DMS79 treated with DMSO at 0.1 percent for 48 hours (cell line): Measurements from ENCODE around the gene AUTS2.
"Not testable (repeated sequence)": the region's sequence is repeated elsewhere in the genome, so short reads cannot be mapped to it uniquely, and the experiment has no call there.

Source experiments
- DNase-seq: peaks from one replicate; lab custom pipeline; 2025; lab: John Stamatoyannopoulos, UW

Gene AUTS2

GRCh38 chr7:70582927-70583895 is 984.9 kb downstream of the AUTS2 start:
- no peak for DNase-seq

GRCh38 chr7:70583965-70584883 is 985.9 kb downstream of the AUTS2 start:
- DNase-seq, result no peak

- DNase-seq, result no peak
These were observed 986.8 kb downstream of the AUTS2 start for GRCh38 chr7:70585071-70585470.

DNA sequence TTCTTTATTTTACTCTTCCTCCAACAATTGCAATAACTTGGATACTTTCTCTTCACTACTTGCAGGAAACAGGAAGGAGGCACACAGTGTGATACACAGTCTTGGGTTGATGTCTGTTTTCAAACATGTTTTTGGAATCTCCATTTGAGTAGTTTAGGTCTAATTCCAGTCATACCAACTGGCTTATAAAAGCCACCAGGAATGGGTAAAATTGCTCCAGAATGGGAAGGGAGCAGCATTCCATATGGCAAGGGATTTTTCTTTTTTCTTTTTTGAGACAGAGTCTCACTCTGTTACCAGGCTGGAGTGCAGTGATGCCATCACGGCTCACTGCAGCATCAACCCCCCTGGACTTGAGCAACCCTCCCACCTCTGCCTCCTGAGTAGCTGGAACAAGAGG is 988.5 kb downstream of the AUTS2 start:
- no peak for DNase-seq

GRCh38 chr7:70587739-70588138 is 989.5 kb downstream of the AUTS2 start:
- no peak for DNase-seq

DNA sequence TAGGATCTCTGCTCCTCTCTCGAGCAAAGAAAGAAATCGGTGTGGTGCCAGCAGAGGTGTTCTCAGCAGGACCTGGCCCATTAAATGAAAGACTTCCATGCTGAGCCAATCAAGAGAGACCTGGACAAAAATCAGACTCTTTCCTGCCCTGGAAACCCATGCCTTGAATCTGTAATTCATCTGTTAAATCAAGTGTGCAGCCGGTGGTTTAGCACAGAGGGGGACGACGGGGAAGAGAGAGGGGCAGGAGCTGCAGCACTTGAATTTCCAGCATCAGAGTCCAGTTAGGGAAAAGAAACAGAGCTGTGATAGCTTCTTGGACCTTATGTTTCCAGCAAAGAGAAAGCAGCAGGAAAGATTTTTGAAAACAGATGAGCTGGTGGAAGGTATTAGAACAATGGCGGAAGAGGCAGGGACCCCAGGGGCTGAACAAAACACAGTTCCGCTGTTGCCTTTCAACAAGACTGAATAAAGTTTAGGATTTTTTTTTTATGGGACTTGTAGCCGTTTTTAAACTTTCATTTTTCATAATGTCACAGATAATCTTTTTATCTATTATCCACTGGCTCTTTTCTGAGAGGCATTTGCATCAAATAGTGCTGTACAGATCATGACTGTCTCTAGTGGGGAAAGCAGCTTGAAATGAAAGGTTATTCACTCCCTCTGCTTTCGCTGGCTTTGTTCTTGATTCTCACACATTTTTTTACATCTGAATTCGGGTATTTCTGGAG is 990.1 kb downstream of the AUTS2 start:
- no peak for DNase-seq

DNA sequence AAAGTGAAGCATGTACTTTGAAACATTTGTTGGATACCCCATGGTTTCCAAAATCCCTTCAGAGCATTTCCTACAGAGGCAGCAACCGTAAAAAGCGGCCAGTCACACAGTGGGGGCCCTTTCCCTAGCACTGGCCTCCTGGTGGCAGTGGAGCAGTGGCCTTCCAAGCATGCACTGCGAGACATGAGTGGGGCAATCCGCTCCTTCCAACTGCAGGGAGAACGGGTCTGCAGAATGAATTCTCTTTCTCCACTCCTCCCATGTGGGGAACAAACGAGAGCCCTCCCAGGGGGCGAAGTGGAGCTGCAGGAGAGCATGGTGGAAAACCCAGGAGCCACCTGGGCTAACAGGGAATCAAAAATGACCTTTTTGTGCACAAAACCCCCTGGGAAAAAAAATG is 990.7 kb downstream of the AUTS2 start:
- no peak for DNase-seq

DNA sequence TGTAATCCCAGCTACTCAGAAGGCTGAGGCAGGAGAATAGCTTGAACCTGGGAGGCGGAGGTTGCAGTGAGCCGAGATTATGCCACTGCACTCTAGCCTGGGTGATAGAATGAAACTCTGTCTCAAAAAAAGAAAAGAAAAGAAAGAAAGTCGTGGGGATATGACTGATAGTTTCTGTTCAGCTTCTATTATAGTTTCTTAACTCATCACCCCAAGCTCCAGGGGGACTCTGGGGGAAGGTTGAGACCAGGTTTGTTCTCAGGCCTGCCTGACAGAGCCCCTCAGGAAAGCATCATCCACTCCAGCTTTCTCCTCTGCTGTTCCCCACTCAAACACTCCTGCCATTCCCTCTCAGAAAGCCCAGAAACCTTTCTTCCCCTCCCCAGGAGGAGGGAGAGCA is 991.3 kb downstream of the AUTS2 start:
- DNase-seq, result no peak

DNA sequence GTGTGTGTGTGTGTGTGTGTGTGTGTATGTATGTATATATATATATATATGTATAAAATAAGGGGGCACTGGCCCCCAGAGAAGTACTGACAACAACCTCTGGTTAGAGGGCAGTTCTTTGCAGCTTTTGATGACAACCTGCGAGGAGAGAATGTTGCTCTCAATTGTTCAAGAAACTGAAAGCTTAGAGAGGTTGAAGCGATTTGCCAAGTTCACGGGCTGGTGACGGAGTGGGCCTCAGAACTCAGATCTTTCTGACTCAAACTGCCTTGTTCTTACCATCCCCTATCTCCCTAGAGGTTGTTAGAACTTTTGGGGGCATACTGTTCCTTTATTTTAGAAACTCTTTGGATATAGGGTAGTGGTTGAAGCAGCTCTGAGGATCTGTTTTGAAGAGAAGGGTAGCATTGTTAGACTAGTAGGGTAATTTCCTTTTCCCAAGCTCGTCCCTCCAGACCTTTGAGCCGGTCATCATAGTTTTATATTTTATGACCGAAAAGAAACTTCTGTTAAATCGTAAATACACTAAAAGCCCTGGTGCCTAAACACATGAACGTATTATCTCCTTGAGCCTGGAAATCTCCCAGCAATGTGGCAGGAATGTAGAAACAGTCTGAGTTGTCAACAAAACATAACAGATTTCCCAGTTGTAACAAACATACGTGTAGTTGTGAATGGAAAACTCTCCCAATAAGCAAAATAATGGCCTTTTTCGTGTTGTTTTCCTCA is 992.0 kb downstream of the AUTS2 start:
- DNase-seq, result no peak

- DNase-seq, result no peak
These were observed 993.4 kb downstream of the AUTS2 start for GRCh38 chr7:70591643-70592042.

GRCh38 chr7:70592171-70592570 is 993.9 kb downstream of the AUTS2 start:
- no peak for DNase-seq

DNA sequence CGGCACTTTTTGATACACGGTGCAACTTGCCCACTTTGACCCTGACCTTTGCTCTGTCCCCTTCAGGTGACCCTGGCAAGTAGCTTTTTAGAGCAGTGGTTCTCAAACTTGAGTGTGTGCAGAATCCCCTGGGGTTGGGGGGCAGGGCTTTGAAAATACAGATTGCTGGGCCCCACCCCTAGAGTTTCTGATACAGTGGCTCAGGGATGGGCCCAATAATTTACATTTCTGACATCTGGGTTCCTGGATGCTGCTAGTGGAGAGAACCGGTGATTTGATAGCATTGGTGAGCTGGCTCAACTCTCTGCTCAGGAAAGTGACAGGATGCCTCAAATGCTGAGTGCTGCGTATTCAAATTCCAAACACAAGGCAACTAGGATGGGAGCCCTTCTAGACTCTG is 995.9 kb downstream of the AUTS2 start:
- no peak for DNase-seq

GRCh38 chr7:70594885-70595284 is 996.6 kb downstream of the AUTS2 start:
- not testable (repeated sequence) for DNase-seq

- DNase-seq, result no peak
These were observed 997.1 kb downstream of the AUTS2 start for GRCh38 chr7:70595370-70595754.

DNA sequence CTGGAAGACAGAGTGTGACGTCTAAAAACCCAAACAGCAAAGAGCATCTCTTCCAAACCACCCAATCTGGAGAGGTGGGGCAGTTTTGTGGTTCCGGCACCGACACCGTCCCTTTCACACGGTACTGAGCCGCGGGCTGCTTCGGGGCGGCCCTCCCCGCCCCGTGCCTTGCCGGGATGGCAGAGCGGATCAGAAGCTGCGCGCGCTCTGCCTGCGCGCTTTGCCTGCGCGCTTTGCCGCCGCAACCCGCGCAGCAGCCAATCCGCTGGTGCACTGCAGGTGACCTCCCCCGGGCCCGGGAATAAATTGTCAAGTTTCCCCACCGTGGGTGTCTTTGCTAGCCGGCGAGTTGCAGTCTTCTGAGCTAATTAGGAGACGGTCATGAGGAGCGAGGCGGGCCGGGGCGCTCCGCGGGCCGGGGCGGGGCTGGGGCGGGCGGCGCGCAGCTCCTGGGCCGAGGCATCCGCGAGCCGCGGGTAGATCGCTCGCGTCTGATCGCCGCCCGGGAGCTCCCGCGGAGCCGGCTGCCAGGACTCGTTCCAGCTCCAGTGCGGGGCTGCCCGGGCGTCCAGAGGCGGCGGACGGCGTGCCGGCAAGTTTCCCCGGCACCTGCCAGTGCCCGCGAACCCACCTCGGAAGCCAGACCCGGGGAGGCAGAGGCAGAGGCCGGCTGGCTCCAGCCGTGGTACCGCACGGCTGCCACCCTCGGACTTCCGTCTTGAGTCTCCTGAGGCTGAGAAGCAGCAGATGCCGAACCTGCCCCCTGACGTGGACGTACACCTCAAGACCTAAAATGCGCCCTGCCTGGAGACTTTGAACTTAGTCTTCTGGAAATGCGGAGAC is 997.7 kb downstream of the AUTS2 start:
- DNase-seq, result no peak

DNA sequence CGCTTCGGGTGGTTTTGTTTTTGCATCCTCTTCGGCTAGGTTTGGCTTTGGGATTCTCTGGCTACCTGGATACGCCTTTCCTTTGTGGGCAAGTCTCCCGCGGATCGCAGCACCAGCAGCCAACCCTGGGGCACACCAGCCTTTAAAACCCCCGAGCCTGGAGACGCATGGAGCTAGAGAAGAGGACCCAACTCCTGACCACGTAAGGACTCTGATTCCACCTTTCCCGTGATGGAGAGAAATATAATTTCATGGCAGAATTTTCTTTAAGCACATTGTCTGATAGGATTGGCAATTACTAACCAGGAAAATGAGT is 998.3 kb downstream of the AUTS2 start:
- peak; percentile 22 for DNase-seq

GRCh38 chr7:70597066-70597465 is 998.8 kb downstream of the AUTS2 start:
- no peak for DNase-seq

- DNase-seq, result peak; percentile 92
These were observed 1000.7 kb downstream of the AUTS2 start for GRCh38 chr7:70598976-70599375.

DNA sequence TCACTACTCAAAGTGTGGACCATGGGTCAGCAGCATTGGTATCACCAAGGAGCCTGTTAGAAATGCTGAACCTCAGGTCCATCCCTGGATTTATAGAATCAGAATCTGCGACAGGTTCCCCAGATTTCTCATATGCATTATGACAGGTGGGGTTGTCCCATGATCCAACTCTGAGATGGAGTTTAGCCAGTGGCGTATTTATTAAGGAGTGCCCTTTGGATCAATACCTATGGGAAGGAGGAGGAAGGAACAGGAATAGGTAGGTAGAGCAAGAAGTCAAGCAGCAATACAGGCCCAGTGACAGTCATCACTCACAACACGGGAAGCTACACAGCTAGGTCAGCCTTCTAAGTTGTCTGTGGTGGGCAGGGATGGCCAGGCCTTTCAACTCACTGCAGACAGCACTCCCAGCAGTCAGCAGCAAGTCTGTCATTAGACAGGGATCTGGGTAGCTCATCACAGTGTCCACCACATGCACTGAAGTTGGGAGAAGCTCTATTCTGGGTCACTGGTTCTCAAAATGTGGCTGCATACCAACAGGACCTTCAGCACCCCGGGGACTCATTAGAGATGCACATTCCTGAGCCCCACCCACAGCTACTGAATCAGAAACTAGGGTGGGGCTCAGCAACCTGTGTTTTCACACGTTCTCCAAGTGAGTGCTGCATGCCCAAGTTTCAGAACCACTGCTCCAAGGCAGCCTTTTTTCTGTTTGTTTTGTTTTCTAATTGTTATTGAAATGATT is 1001.3 kb downstream of the AUTS2 start:
- DNase-seq, result no peak

DNA sequence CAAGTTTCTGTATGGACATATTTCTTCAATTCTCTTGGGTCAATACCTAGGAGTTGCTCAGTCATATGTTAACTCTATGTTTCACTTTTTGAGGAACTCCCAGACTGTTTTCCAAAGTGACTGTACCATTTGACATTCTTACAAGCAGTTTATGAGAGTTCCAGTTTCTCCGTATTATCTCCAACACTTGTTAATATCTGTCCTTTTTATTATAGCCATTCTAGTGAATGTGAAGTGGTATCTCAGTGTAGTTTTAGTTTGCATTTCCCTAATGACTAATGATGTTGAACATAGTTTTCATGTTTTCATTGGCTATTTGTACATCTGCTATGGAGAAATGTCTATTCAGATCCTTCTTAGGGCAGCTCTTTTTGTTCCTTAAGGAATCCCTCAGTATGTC is 1002.7 kb downstream of the AUTS2 start:
- DNase-seq, result no peak
